ENCODE data around the gene CIDEC. TPM values are rescaled to one million over a fixed set of nuclear protein-coding genes. Genes with fewer than 3 reads are reported as not detected.

Gene CIDEC
- total and polyA plus RNA-seq, 2 of the 13 experiments (the other 11 are each of a cell fraction or from before 2014, with no cell fraction given): 2.5 to 10.4 TPM

GRCh38 chr3:9878700-9879099 lies 1.4 kb downstream of the CIDEC start (continued):
- no peak for TF ChIP-seq ZNF17 (CRISPR knock-in tag; IDR thresholded peaks at IDR 0.05)
- 0 out of 2 replicates have a peak, but pooled peaks have one; percentile 52 for TF ChIP-seq ZSCAN9 (CRISPR knock-in tag; IDR thresholded peaks at IDR 0.05; ENCODE audit: borderline replicate concordance)
- no peak for TF ChIP-seq MYC (CRISPR knock-in tag; IDR thresholded peaks at IDR 0.05; ENCODE audit: borderline replicate concordance)
- no peak for TF ChIP-seq YEATS2 (CRISPR knock-in tag; IDR thresholded peaks at IDR 0.05; ENCODE audit: borderline replicate concordance)
- no peak for TF ChIP-seq TMF1 (CRISPR knock-in tag; IDR thresholded peaks at IDR 0.05; ENCODE audit: low read depth)
- TF ChIP-seq NKX3-1 (CRISPR knock-in tag; IDR thresholded peaks at IDR 0.05): no peak
- TF ChIP-seq MED8 (CRISPR knock-in tag; IDR thresholded peaks at IDR 0.05; ENCODE audit: insufficient replicate concordance): no peak
- no peak for TF ChIP-seq SRSF9 (IDR thresholded peaks at IDR 0.05; ENCODE audit: borderline replicate concordance, insufficient read depth, low read depth, low read length, poor library complexity, severe bottlenecking)
- no peak for TF ChIP-seq ZNF879 (CRISPR knock-in tag; IDR thresholded peaks at IDR 0.05)
- no peak for TF ChIP-seq SATB2 (CRISPR knock-in tag; IDR thresholded peaks at IDR 0.05)
- TF ChIP-seq PRDM4 (CRISPR knock-in tag; IDR thresholded peaks at IDR 0.05; ENCODE audit: borderline replicate concordance): no peak
- no peak for TF ChIP-seq FOXM1 (CRISPR knock-in tag; IDR thresholded peaks at IDR 0.05)
- no peak for TF ChIP-seq NCOA2 (CRISPR knock-in tag; IDR thresholded peaks at IDR 0.05)
- TF ChIP-seq GATAD1 (CRISPR knock-in tag; IDR thresholded peaks at IDR 0.05): no peak; the same call in 1 of the 2 replicates
- 0 out of 2 replicates have a peak, but pooled peaks have one; percentile 56 for TF ChIP-seq ZNF746 (CRISPR knock-in tag; IDR thresholded peaks at IDR 0.05)
- TF ChIP-seq ELF1 (CRISPR knock-in tag; IDR thresholded peaks at IDR 0.05): no peak
- no peak for TF ChIP-seq ZNF451 (CRISPR knock-in tag; IDR thresholded peaks at IDR 0.05)
- no peak for TF ChIP-seq NFIC (IDR thresholded peaks at IDR 0.05; ENCODE audit: low read length)
- no peak for TF ChIP-seq MZF1 (CRISPR knock-in tag; IDR thresholded peaks at IDR 0.05; ENCODE audit: borderline replicate concordance)
- TF ChIP-seq NFIB (CRISPR knock-in tag; IDR thresholded peaks at IDR 0.05; ENCODE audit: borderline replicate concordance): no peak
- TF ChIP-seq ZNF224 (CRISPR knock-in tag; IDR thresholded peaks at IDR 0.05): 0 out of 2 replicates have a peak, but pooled peaks have one; percentile 60
- TF ChIP-seq CERS6 (CRISPR knock-in tag; IDR thresholded peaks at IDR 0.05): no peak
- TF ChIP-seq ZNF629 (CRISPR knock-in tag; conservative IDR thresholded peaks at IDR 0.05): no peak
- TF ChIP-seq ZBTB2 (CRISPR knock-in tag; IDR thresholded peaks at IDR 0.05; ENCODE audit: low read depth): no peak
- no peak for TF ChIP-seq IKZF1 (IDR thresholded peaks at IDR 0.05)
- TF ChIP-seq HCFC1 (IDR thresholded peaks at IDR 0.05; ENCODE audit: low read depth, low read length): no peak
- TF ChIP-seq PAWR (CRISPR knock-in tag; IDR thresholded peaks at IDR 0.05; ENCODE audit: borderline replicate concordance): no peak
- no peak for TF ChIP-seq GRHL1 (CRISPR knock-in tag; conservative IDR thresholded peaks at IDR 0.05)

All from HepG2 (cell line).